Peyer's patch (tissue), 4 donors: Measurements from ENCODE around the gene USB1.

Source experiments
- POLR2A ChIP-seq, 2 donors: fragments of 450-650 bp; IDR thresholded peaks; one replicate each; pipeline ENCODE4 v1.5.1; 2017; ENCODE audit warnings: antibody characterized with exemption in 2 of 2, mild to moderate bottlenecking in 2 of 2, moderate library complexity in 2 of 2
- TF ChIP-seq, protein P1 (sequence below), 6 experiments: fragments of 450-650 bp in 4 of 6; fragments of 200-600 bp in 2 of 6; sonication (generic) in 1 of 6; IDR thresholded peaks; one replicate each; pipeline ENCODE4 v1.5.1; 2017 to 2019; ENCODE audit warnings: antibody characterized with exemption in 6 of 6, mild to moderate bottlenecking in 3 of 6, moderate library complexity in 1 of 6

DNA sequence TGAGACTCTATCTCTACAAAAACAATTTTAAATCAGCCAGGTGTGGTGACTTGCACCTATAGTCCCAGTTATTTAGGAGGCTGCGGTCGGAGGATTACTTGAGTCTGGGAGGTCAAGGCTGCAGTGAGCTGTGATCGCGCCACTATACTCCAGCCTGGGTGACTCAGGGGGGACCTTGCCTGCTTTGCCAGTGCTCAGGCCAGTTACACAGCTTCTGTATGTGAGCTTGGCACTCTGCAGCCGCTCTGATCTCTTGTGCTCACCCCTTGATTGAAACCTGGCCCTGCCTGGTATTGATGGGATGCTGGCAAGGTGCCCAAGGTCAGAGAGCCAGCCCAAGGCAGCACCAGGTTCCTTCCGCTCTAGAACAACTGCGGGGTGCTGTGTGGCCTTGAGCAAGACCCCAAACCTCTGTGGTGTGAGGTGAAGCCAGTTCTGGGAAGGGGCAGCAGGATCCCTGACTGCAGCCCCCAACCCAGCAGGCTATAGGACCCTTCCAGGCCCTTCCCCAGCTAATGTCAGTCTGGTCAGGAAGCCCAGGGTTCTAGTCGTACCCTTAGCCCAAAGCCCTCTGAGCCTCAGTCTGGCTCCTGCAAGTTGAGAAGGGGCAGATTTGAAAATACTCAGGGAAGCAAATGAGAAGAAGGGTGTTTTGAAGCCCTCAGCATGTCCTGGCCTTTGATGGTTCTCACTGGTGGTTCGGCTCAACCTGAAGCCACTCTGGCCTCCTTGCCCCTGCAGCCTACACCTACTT lies 43.2 kb downstream of the USB1 start:
- TF ChIP-seq, protein P1, sequence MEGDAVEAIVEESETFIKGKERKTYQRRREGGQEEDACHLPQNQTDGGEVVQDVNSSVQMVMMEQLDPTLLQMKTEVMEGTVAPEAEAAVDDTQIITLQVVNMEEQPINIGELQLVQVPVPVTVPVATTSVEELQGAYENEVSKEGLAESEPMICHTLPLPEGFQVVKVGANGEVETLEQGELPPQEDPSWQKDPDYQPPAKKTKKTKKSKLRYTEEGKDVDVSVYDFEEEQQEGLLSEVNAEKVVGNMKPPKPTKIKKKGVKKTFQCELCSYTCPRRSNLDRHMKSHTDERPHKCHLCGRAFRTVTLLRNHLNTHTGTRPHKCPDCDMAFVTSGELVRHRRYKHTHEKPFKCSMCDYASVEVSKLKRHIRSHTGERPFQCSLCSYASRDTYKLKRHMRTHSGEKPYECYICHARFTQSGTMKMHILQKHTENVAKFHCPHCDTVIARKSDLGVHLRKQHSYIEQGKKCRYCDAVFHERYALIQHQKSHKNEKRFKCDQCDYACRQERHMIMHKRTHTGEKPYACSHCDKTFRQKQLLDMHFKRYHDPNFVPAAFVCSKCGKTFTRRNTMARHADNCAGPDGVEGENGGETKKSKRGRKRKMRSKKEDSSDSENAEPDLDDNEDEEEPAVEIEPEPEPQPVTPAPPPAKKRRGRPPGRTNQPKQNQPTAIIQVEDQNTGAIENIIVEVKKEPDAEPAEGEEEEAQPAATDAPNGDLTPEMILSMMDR (IDR thresholded peaks at IDR 0.05): no peak
- TF ChIP-seq POLR2A (IDR thresholded peaks at IDR 0.05): no peak
